OCI-LY7 (cell line): Measurements from ENCODE around the gene TTC39A. TPM values are rescaled to one million over a fixed set of nuclear protein-coding genes. Genes with fewer than 3 reads are reported as not detected.

Experiments used
- BruUV-seq: library from RNA; stranded (reverse); fragments of 400-500 nt; replicated peaks from 2 replicates; lab custom pipeline; 2021; lab: Mats Ljungman, UMichigan
- CTCF ChIA-PET: fragments of 300-600 bp; sonication (Branson Sonifier 250); formaldehyde crosslinking; loops from one replicate; lab custom pipeline; 2022; ENCODE audit warnings: antibody characterized with exemption; ENCODE audit not compliant: unreplicated experiment; lab: Charles Lee
- POLR2A ChIA-PET: fragments of 300-600 bp; sonication (Branson Sonifier 250); formaldehyde crosslinking; loops from one replicate; lab custom pipeline; 2022; ENCODE audit warnings: antibody characterized with exemption; lab: Charles Lee
- DNase-seq: peaks from one replicate; pipeline ENCODE4 v3.0.0-alpha.2; 2015; ENCODE audit warnings: low spot score
- H2AFZ ChIP-seq: fragments of 200-600 bp; sonication (generic), shearing (Covaris generic); 2 replicates; pipeline ENCODE4 v1.6.1; 2014; ENCODE audit warnings: mild to moderate bottlenecking, antibody characterized with exemption, low read length, moderate library complexity
- H3K27ac ChIP-seq: fragments of 200-600 bp; sonication (generic); 2 replicates; pipeline ENCODE4 v1.5.1; 2014; ENCODE audit warnings: mixed run types, low read depth, mild to moderate bottlenecking, moderate library complexity, low read length, inconsistent platforms; ENCODE audit not compliant: poor library complexity, severe bottlenecking
- H3K36me3 ChIP-seq: fragments of 200-600 bp; sonication (generic); 2 replicates; pipeline ENCODE4 v1.6.1; 2014; ENCODE audit warnings: mild to moderate bottlenecking, antibody characterized with exemption, low read length, moderate library complexity, mixed read lengths; ENCODE audit not compliant: insufficient read depth
- H3K4me1 ChIP-seq: fragments of 200-600 bp; sonication (generic); 2 replicates; pipeline ENCODE4 v1.5.1; 2014; ENCODE audit warnings: mild to moderate bottlenecking, low read length; ENCODE audit not compliant: insufficient read depth, poor library complexity, severe bottlenecking
- H3K4me2 ChIP-seq: fragments of 200-600 bp; sonication (generic); 2 replicates; pipeline ENCODE4 v1.6.1; 2014; ENCODE audit warnings: mild to moderate bottlenecking, low read length
- H3K4me3 ChIP-seq: fragments of 200-600 bp; sonication (generic); 2 replicates; pipeline ENCODE4 v1.5.1; 2014; ENCODE audit warnings: mild to moderate bottlenecking, low read depth, low read length; ENCODE audit not compliant: poor library complexity, severe bottlenecking
- H3K79me2 ChIP-seq: fragments of 200-600 bp; sonication (generic); 2 replicates; pipeline ENCODE4 v1.6.1; 2016; ENCODE audit warnings: low read depth, mild to moderate bottlenecking, low read length, moderate library complexity, mixed read lengths; ENCODE audit not compliant: insufficient read depth
- H3K9me2 ChIP-seq: fragments of 200-600 bp; sonication (generic); 2 replicates; pipeline ENCODE4 v1.6.1; 2016; ENCODE audit warnings: mild to moderate bottlenecking, low read length, mixed read lengths; ENCODE audit not compliant: insufficient read depth
- H3K9me3 ChIP-seq: fragments of 200-600 bp; sonication (generic); 2 replicates; pipeline ENCODE4 v1.6.1; 2014; ENCODE audit warnings: mild to moderate bottlenecking, mixed run types, low read length, mixed read lengths
- H4K20me1 ChIP-seq: fragments of 200-600 bp; sonication (generic); 2 replicates; pipeline ENCODE4 v1.6.1; 2014; ENCODE audit warnings: mild to moderate bottlenecking, antibody characterized with exemption, low read length, moderate library complexity, mixed read lengths; ENCODE audit not compliant: insufficient read depth
- EZH2phosphoT487 ChIP-seq: fragments of 200-600 bp; sonication (generic); IDR thresholded peaks from 2 replicates; pipeline ENCODE4 v1.6.1; 2018; ENCODE audit warnings: low read depth, borderline replicate concordance, mild to moderate bottlenecking, mixed run types, antibody characterized with exemption, low read length, moderate library complexity, mixed read lengths
- intact Hi-C: fragments of 100-400 bp; cut with micrococcal nuclease; formaldehyde crosslinking; loops from one replicate; pipeline ENCODE4 v1.10.0; 2022; ENCODE audit not compliant: unreplicated experiment
- total RNA-seq, 2 experiments: library from RNA; depleted of rRNA in 1 of 2; stranded (reverse); fragments of >200 nt in 1 of 2; shearing (Covaris generic) in 1 of 2; gene quantifications; 2 replicates each; pipeline ENCODE4 v1.2.3, GENCODE V29; 2014 to 2022
- TF ChIP-seq, protein P1 (sequence below): fragments of 200-600 bp; sonication (generic); conservative IDR thresholded peaks from 2 replicates; pipeline ENCODE4 v1.5.1; 2014; ENCODE audit warnings: mild to moderate bottlenecking, antibody characterized with exemption, low read length, moderate library complexity, mixed read lengths

Gene TTC39A
- total RNA-seq, 2 experiments from 2014 or later, result not detected

DNA sequence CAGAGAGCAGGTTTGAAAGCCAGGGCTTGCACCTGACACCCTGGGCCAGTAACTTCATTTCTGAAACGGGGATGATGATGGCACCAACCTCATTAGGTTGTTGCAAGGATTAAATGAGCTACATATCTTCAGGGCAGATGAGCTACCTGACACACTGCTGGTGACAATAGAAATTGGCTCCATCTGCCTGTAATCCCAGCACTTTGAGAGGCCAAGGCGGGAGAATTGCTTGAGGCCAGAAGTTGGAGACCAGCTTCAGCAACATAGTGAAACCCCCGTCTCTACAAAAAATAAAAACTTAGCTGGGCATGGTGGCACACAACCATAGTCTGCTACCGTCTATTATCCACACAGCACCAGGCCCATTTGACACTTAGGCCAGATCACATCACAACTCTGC lies 6.3 kb upstream of the TTC39A start:
- POLR2A ChIA-PET, result interaction anchor here (0.7 to 0.9 kb wide), 3 partner anchors 11 to 309 kb away, joined by 3 to 4 read pairs (median 3); no protein-coding TSS in a partner anchor
- no peak overlapping the region for H3K27ac ChIP-seq

DNA sequence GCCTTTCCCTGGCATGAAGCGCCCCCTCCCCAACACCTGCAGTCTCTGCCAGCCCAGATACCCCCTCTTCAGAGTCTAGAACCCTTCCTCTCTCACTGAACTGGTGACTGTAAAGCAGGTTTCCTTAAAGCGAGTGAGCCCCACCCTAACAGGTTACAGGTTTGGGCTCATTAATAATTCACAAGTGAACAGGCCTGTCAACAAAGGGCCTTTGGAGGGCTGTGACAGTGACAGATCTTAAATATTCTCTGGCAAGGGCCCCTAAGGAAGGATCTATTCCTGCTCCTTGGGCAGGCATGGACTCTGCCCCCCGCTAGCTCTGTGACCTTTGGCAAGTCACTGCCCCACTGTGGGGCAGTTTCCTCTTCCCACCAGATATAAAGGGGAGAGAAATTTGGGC lies 5.6 kb upstream of the TTC39A start:
- intact Hi-C loops, result no loop called here

More for the DNA sequence above, 6.3 kb upstream of the TTC39A start:
- CTCF ChIA-PET, result no interaction called here
- H3K79me2 ChIP-seq, result no peaks in the 10 kb centered on the region
- no peaks in the 10 kb centered on the region for H3K4me1 ChIP-seq
- DNase-seq, result no peak
- H3K4me2 ChIP-seq, result no peak overlapping the region
- no peaks in the 10 kb centered on the region for H3K36me3 ChIP-seq
- intact Hi-C loops, result no loop called here
- BruUV-seq, result no TSS peak
- H3K9me3 ChIP-seq, result no peaks in the 10 kb centered on the region
- H4K20me1 ChIP-seq, result no peaks in the 10 kb centered on the region
- no peak overlapping the region for H2AFZ ChIP-seq
- H3K9me2 ChIP-seq, result no peaks in the 10 kb centered on the region
- TF ChIP-seq, protein P1, sequence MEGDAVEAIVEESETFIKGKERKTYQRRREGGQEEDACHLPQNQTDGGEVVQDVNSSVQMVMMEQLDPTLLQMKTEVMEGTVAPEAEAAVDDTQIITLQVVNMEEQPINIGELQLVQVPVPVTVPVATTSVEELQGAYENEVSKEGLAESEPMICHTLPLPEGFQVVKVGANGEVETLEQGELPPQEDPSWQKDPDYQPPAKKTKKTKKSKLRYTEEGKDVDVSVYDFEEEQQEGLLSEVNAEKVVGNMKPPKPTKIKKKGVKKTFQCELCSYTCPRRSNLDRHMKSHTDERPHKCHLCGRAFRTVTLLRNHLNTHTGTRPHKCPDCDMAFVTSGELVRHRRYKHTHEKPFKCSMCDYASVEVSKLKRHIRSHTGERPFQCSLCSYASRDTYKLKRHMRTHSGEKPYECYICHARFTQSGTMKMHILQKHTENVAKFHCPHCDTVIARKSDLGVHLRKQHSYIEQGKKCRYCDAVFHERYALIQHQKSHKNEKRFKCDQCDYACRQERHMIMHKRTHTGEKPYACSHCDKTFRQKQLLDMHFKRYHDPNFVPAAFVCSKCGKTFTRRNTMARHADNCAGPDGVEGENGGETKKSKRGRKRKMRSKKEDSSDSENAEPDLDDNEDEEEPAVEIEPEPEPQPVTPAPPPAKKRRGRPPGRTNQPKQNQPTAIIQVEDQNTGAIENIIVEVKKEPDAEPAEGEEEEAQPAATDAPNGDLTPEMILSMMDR, result no peak
- no peak for TF ChIP-seq EZH2phosphoT487
- no peak overlapping the region for H3K4me3 ChIP-seq

More for the DNA sequence above, 5.6 kb upstream of the TTC39A start:
- no peaks in the 10 kb centered on the region for H3K9me2 ChIP-seq
- no peaks in the 10 kb centered on the region for H3K36me3 ChIP-seq
- H3K4me3 ChIP-seq, result no peak overlapping the region
- H3K79me2 ChIP-seq, result no peaks in the 10 kb centered on the region
- BruUV-seq, result no TSS peak
- H2AFZ ChIP-seq, result no peak overlapping the region
- H3K4me2 ChIP-seq, result no peak overlapping the region
- H4K20me1 ChIP-seq, result no peaks in the 10 kb centered on the region
- POLR2A ChIA-PET, result no interaction called here
- no peak overlapping the region for H3K27ac ChIP-seq
- CTCF ChIA-PET, result no interaction called here
- no peaks in the 10 kb centered on the region for H3K9me3 ChIP-seq
- no peaks in the 10 kb centered on the region for H3K4me1 ChIP-seq
- no peak for DNase-seq
- TF ChIP-seq, protein P1, result no peak
- no peak for TF ChIP-seq EZH2phosphoT487
